ENCODE measurements around the gene TBC1D21.

DNA sequence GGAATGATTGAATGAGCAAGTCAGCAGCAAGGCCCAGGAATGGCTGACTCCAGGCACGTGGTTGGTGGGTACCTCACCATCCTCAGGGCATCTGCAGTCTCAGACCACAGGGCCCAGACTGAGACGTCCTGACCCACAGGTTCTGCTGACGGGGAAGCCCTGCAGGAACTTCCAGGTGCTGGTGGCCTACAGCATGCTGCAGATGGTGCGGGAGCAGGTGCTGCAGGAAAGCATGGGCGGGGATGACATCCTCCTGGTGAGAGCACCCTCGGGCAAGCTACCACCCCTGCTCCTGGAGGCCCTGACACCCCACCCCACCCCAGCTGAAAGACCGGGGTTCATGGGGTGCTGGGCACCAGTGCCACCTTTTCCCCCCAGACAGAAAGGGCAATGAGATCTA is 14.1 kb downstream of the TBC1D21 start:
- TF ChIP-seq GATA2 (IDR thresholded peaks at IDR 0.05; ENCODE audit: low read depth, low read length) (no peak), GATA3 (IDR thresholded peaks at IDR 0.05; ENCODE audit: low read depth, low read length) (no peak)

All from SH-SY5Y (cell line).